Gastroesophageal sphincter (tissue), 3 donors: ENCODE data around the gene MYH3.

ENCODE experiments used
- EP300 ChIP-seq: sonication (generic); formaldehyde crosslinking; IDR thresholded peaks from one replicate; pipeline ENCODE4 v1.6.1; 2017; ENCODE audit warnings: antibody characterized with exemption, mild to moderate bottlenecking
- POLR2A ChIP-seq, 2 donors: fragments of 450-650 bp; IDR thresholded peaks; one replicate each; pipeline ENCODE4 v1.6.1; 2017; ENCODE audit warnings: antibody characterized with exemption in 2 of 2, mild to moderate bottlenecking in 2 of 2, moderate library complexity in 1 of 2
- POLR2AphosphoS5 ChIP-seq: sonication (generic); formaldehyde crosslinking; IDR thresholded peaks from one replicate; pipeline ENCODE4 v1.6.1; 2017; ENCODE audit warnings: antibody characterized with exemption
- TF ChIP-seq, protein P1 (sequence below), 4 experiments: fragments of 200-600 bp in 2 of 4; fragments of 450-650 bp in 2 of 4; sonication (generic) in 1 of 4; IDR thresholded peaks; one replicate each; pipeline ENCODE4 v1.5.1; 2017 to 2019; ENCODE audit warnings: antibody characterized with exemption in 4 of 4, mild to moderate bottlenecking in 2 of 4, moderate library complexity in 2 of 4

DNA sequence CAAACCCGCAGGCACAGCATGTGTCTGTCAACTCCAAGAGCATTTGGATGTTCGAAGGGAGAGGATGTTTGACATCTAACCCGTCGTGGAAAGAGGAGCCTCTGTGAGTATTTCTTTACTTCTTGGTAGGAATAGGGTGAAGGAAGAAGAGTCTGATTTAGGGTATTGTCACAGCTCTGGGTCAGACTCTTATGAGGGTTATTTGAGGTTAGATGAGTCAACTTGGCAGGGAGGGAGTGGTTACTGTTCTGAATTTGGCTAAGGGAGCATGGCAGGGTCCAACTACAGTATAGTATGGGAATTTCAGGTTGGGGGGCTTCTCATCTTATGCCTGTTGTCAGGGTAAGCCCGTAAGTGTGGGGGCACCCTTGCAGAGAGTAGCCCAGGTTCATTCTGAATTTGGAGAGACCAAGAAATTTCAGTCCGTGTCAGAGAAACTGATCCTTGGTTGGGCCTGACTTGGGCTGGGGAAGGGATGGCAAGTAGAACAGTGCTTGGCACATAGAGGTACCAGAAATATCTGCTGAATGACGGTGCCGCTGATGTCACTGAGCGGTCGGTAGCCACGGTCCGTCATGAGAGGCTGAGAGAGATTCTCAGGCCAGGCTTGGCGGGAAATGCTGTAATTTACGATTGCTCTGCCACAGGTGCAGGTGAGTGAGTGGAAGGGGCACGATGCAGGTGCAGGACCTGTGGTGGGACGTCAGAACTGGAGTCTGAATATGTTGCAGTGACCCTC lies 43.2 kb downstream of the MYH3 start:
- TF ChIP-seq, protein P1, sequence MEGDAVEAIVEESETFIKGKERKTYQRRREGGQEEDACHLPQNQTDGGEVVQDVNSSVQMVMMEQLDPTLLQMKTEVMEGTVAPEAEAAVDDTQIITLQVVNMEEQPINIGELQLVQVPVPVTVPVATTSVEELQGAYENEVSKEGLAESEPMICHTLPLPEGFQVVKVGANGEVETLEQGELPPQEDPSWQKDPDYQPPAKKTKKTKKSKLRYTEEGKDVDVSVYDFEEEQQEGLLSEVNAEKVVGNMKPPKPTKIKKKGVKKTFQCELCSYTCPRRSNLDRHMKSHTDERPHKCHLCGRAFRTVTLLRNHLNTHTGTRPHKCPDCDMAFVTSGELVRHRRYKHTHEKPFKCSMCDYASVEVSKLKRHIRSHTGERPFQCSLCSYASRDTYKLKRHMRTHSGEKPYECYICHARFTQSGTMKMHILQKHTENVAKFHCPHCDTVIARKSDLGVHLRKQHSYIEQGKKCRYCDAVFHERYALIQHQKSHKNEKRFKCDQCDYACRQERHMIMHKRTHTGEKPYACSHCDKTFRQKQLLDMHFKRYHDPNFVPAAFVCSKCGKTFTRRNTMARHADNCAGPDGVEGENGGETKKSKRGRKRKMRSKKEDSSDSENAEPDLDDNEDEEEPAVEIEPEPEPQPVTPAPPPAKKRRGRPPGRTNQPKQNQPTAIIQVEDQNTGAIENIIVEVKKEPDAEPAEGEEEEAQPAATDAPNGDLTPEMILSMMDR (IDR thresholded peaks at IDR 0.05): no peak
- TF ChIP-seq POLR2A (IDR thresholded peaks at IDR 0.05) (no peak), POLR2AphosphoS5 (no peak), EP300 (no peak)
